ENCODE results near the gene SPINK14.

GRCh38 chr5:148120317-148120716 is 48.0 kb upstream of the SPINK14 start:
- TF ChIP-seq TCF4 (CRISPR knock-in tag; IDR thresholded peaks at IDR 0.05; ENCODE audit: borderline replicate concordance) (no peak), ESRRG (CRISPR knock-in tag; IDR thresholded peaks at IDR 0.05) (no peak), ZFP3 (CRISPR knock-in tag; IDR thresholded peaks at IDR 0.05) (no peak), GLIS3 (CRISPR knock-in tag; IDR thresholded peaks at IDR 0.05) (no peak), RARB (CRISPR knock-in tag; IDR thresholded peaks at IDR 0.05) (no peak), ZFP30 (CRISPR knock-in tag; IDR thresholded peaks at IDR 0.05) (no peak), CSDC2 (CRISPR knock-in tag; IDR thresholded peaks at IDR 0.05) (no peak), PPARA (CRISPR knock-in tag; IDR thresholded peaks at IDR 0.05; ENCODE audit: borderline replicate concordance) (no peak)
- TF ChIP-seq, protein P1, sequence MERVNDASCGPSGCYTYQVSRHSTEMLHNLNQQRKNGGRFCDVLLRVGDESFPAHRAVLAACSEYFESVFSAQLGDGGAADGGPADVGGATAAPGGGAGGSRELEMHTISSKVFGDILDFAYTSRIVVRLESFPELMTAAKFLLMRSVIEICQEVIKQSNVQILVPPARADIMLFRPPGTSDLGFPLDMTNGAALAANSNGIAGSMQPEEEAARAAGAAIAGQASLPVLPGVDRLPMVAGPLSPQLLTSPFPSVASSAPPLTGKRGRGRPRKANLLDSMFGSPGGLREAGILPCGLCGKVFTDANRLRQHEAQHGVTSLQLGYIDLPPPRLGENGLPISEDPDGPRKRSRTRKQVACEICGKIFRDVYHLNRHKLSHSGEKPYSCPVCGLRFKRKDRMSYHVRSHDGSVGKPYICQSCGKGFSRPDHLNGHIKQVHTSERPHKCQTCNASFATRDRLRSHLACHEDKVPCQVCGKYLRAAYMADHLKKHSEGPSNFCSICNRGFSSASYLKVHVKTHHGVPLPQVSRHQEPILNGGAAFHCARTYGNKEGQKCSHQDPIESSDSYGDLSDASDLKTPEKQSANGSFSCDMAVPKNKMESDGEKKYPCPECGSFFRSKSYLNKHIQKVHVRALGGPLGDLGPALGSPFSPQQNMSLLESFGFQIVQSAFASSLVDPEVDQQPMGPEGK (CRISPR knock-in tag; IDR thresholded peaks at IDR 0.05; ENCODE audit: borderline replicate concordance): no peak

Data from SK-N-SH treated with all-trans-retinoic acid at 6 μM for 48 hours (cell line).